Measurements from ENCODE around the gene AP5Z1. TPM values are rescaled to one million over a fixed set of nuclear protein-coding genes. Genes with fewer than 3 reads are reported as not detected.
A peak's percentile ranks its signal among the peaks of the same experiment; 100 is the strongest.

Gene AP5Z1
- polyA plus RNA-seq, 1 of the 3 experiments (the other 2 are of a cell fraction): 29.5 TPM

DNA sequence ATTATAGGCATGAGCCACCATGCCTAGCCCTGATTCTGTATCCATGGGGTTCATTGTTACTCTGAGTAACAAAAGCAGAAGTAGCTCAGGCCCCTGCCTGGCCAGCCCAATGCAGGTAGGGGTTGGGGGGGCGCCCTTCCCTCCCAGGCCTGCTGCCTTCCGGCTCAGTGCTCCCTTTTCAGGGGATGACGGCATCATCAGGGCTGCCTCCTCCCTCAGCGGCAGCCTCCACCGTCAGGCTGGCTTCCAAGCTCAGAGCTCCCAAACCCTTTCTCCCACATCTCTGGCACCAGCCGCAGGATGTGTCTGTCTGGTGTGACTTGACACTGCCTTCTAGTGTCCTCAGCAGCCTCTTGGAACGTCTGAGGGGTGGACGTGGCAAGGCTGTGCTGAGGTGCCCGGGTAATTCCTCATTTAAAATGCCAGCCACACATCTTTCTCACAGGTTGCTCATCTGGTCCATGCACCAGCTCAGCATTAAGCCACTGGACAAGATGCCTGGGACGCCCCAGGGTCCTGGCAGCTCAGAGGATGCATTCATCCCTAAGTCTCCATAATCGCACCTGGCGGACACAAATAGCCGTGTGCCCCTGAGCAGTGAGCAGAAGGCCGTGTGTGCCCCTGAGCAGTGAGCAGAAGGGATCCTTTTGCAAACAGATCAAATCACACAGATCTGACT lies 48.2 kb downstream of the AP5Z1 start:
- Histone ChIP-seq H3K4me3 (ENCODE audit: low read depth in 2 of 2, low read length in 1 of 2) (no peak overlapping the region), H3K36me3 (replicated peaks in 1 of 2; ENCODE audit: control insufficient read depth in 1 of 2, insufficient read depth in 2 of 2, low read length in 1 of 2) (no peaks in the 10 kb centered on the region), H3K9ac (no peak overlapping the region), H3K9me3 (no peaks in the 10 kb centered on the region), H2AFZ (ENCODE audit: low read depth) (no peak overlapping the region), H4K20me1 (ENCODE audit: insufficient read depth) (no peaks in the 10 kb centered on the region), H3K4me1 (ENCODE audit: control insufficient read depth in 1 of 2, insufficient read depth in 2 of 2, low read depth in 1 of 2, low read length in 1 of 2) (no peaks in the 10 kb centered on the region; a peak in 1 of 4 replicates), H3F3A (replicated peaks; ENCODE audit: insufficient read depth) (no peaks in the 10 kb centered on the region), H3K27me3 (ENCODE audit: insufficient read depth) (no peaks in the 10 kb centered on the region), H3K4me2 (no peak overlapping the region), H3K27ac (ENCODE audit: low read depth in 2 of 2, low read length in 1 of 2) (no peak overlapping the region), H3K9me2 (no peaks in the 10 kb centered on the region), H3K79me2 (ENCODE audit: insufficient read depth) (no peaks in the 10 kb centered on the region)
- peak; percentile 22 for DNase-seq
- TF ChIP-seq GABPA (IDR thresholded peaks at IDR 0.05; ENCODE audit: low read depth) (no peak), NRF1 (IDR thresholded peaks at IDR 0.05; ENCODE audit: low read depth, low read length) (no peak), JUND (IDR thresholded peaks at IDR 0.05) (no peak), RAD21 (IDR thresholded peaks at IDR 0.05; ENCODE audit: low read length) (no peak), TEAD4 (IDR thresholded peaks at IDR 0.05; ENCODE audit: borderline replicate concordance, insufficient read depth) (no peak), EZH2phosphoT487 (IDR thresholded peaks at IDR 0.05; ENCODE audit: borderline replicate concordance, low read depth) (no peak)
- TF ChIP-seq, protein P1, sequence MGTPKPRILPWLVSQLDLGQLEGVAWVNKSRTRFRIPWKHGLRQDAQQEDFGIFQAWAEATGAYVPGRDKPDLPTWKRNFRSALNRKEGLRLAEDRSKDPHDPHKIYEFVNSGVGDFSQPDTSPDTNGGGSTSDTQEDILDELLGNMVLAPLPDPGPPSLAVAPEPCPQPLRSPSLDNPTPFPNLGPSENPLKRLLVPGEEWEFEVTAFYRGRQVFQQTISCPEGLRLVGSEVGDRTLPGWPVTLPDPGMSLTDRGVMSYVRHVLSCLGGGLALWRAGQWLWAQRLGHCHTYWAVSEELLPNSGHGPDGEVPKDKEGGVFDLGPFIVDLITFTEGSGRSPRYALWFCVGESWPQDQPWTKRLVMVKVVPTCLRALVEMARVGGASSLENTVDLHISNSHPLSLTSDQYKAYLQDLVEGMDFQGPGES (IDR thresholded peaks at IDR 0.05; ENCODE audit: low read depth, low read length): no peak
- TF ChIP-seq, protein P2, sequence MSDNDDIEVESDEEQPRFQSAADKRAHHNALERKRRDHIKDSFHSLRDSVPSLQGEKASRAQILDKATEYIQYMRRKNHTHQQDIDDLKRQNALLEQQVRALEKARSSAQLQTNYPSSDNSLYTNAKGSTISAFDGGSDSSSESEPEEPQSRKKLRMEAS (IDR thresholded peaks at IDR 0.05; ENCODE audit: low read depth): no peak
- TF ChIP-seq, protein P3, sequence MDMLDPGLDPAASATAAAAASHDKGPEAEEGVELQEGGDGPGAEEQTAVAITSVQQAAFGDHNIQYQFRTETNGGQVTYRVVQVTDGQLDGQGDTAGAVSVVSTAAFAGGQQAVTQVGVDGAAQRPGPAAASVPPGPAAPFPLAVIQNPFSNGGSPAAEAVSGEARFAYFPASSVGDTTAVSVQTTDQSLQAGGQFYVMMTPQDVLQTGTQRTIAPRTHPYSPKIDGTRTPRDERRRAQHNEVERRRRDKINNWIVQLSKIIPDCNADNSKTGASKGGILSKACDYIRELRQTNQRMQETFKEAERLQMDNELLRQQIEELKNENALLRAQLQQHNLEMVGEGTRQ (IDR thresholded peaks at IDR 0.05; ENCODE audit: borderline replicate concordance, low read depth, low read length): no peak
- TF ChIP-seq, protein P4, sequence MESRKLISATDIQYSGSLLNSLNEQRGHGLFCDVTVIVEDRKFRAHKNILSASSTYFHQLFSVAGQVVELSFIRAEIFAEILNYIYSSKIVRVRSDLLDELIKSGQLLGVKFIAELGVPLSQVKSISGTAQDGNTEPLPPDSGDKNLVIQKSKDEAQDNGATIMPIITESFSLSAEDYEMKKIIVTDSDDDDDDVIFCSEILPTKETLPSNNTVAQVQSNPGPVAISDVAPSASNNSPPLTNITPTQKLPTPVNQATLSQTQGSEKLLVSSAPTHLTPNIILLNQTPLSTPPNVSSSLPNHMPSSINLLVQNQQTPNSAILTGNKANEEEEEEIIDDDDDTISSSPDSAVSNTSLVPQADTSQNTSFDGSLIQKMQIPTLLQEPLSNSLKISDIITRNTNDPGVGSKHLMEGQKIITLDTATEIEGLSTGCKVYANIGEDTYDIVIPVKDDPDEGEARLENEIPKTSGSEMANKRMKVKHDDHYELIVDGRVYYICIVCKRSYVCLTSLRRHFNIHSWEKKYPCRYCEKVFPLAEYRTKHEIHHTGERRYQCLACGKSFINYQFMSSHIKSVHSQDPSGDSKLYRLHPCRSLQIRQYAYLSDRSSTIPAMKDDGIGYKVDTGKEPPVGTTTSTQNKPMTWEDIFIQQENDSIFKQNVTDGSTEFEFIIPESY (IDR thresholded peaks at IDR 0.05; ENCODE audit: borderline replicate concordance, low read depth): no peak
- TF ChIP-seq, protein P5, sequence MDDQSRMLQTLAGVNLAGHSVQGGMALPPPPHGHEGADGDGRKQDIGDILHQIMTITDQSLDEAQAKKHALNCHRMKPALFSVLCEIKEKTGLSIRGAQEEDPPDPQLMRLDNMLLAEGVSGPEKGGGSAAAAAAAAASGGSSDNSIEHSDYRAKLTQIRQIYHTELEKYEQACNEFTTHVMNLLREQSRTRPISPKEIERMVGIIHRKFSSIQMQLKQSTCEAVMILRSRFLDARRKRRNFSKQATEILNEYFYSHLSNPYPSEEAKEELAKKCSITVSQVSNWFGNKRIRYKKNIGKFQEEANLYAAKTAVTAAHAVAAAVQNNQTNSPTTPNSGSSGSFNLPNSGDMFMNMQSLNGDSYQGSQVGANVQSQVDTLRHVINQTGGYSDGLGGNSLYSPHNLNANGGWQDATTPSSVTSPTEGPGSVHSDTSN (IDR thresholded peaks at IDR 0.05): no peak
- POLR2A ChIA-PET: interaction anchor here (1.1 kb wide), 1 partner anchor 10 kb away, joined by 3 read pairs; no protein-coding TSS in a partner anchor
- CTCF ChIA-PET: interaction anchor here (1.1 to 2.4 kb wide), 5 partner anchors 22 to 263 kb away, joined by 3 to 13 read pairs (median 5); partner anchors contain the start of gene RADIL
- WGBS (ENCODE audit: low lambda C conversion rate): 77% methylated on average over 13 of the region's 14 CpGs

Measured in SK-N-SH (cell line).